ENCODE data around the gene PILRA.

Gene PILRA

GRCh38 chr7:100366411-100367250 lies 6.7 kb upstream of the PILRA start:
- Histone ChIP-seq H3K4me1 (ENCODE audit: control insufficient read depth in 1 of 2, insufficient read depth in 2 of 2, low read length in 2 of 2) (peaks cover 8% of the 10 kb centered on the region in 2 donors), H3K27ac (ENCODE audit: low read depth, low read length) (no peak overlapping the region)

DNA sequence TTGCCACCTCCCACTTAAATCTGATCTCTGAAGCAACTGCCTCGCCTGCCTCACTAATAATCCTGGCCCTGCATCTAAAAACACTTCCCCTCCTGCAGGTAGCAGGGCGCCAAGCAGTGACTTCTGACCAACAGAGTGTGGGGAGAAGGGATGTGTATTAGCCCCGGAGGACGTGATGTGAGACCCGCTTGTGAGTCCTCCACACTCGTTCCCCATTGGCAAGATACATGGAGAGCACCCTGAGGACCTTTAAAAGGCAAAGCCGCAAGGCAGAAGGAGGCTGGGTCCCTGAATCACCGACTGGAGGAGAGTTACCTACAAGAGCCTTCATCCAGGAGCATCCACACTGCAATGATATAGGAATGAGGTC lies 6.1 kb upstream of the PILRA start:
- Histone ChIP-seq H3K27me3 (ENCODE audit: control insufficient read depth in 1 of 2, insufficient read depth in 2 of 2, low read length in 2 of 2) (no peaks in the 10 kb centered on the region), H3K9me3 (ENCODE audit: control insufficient read depth in 1 of 2, low read length in 2 of 2) (no peaks in the 10 kb centered on the region), H3K27ac (ENCODE audit: low read depth, low read length) (no peak overlapping the region), H3K4me1 (ENCODE audit: control insufficient read depth in 1 of 2, insufficient read depth in 2 of 2, low read length in 2 of 2) (peaks cover 8% of the 10 kb centered on the region in 2 donors), H3K36me3 (ENCODE audit: control insufficient read depth in 1 of 2, insufficient read depth in 2 of 2, low read length in 2 of 2) (peaks cover 7 to 16% of the 10 kb centered on the region in 2 donors), H3K4me3 (ENCODE audit: low read depth in 1 of 2, low read length in 2 of 2) (no peak overlapping the region), H3K9ac (ENCODE audit: low read depth in 1 of 2, low read length in 2 of 2) (no peak overlapping the region)

More at GRCh38 chr7:100366411-100367250, 6.7 kb upstream of the PILRA start:
- Histone ChIP-seq H3K27me3 (ENCODE audit: control insufficient read depth in 1 of 2, insufficient read depth in 2 of 2, low read length in 2 of 2) (no peaks in the 10 kb centered on the region), H3K9me3 (ENCODE audit: control insufficient read depth in 1 of 2, low read length in 2 of 2) (no peaks in the 10 kb centered on the region), H3K36me3 (ENCODE audit: control insufficient read depth in 1 of 2, insufficient read depth in 2 of 2, low read length in 2 of 2) (peaks cover 7 to 21% of the 10 kb centered on the region in 2 donors), H3K4me3 (ENCODE audit: low read depth in 1 of 2, low read length in 2 of 2) (no peak overlapping the region), H3K9ac (ENCODE audit: low read depth in 1 of 2, low read length in 2 of 2) (no peak overlapping the region)

GRCh38 chr7:100367676-100368613 lies 5.3 kb upstream of the PILRA start:
- H3K27me3 ChIP-seq (ENCODE audit: control insufficient read depth in 1 of 2, insufficient read depth in 2 of 2, low read length in 2 of 2), result no peaks in the 10 kb centered on the region
- peaks cover 7 to 12% of the 10 kb centered on the region in 2 donors for H3K36me3 ChIP-seq (ENCODE audit: control insufficient read depth in 1 of 2, insufficient read depth in 2 of 2, low read length in 2 of 2)
- no peak overlapping the region for H3K9ac ChIP-seq (ENCODE audit: low read depth in 1 of 2, low read length in 2 of 2)
- no peak overlapping the region for H3K4me3 ChIP-seq (ENCODE audit: low read depth in 1 of 2, low read length in 2 of 2)
- no peaks in the 10 kb centered on the region for H3K9me3 ChIP-seq (ENCODE audit: control insufficient read depth in 1 of 2, low read length in 2 of 2)
- H3K4me1 ChIP-seq (ENCODE audit: control insufficient read depth in 1 of 2, insufficient read depth in 2 of 2, low read length in 2 of 2), result peaks cover 8% of the 10 kb centered on the region in 2 donors
- peak overlapping the region; percentile 15 for H3K27ac ChIP-seq (ENCODE audit: low read depth, low read length)

GRCh38 chr7:100369105-100369504 lies 4.2 kb upstream of the PILRA start:
- Histone ChIP-seq H3K36me3 (ENCODE audit: control insufficient read depth in 1 of 2, insufficient read depth in 2 of 2, low read length in 2 of 2) (peaks cover 7 to 12% of the 10 kb centered on the region in 2 donors), H3K9me3 (ENCODE audit: control insufficient read depth in 1 of 2, low read length in 2 of 2) (no peaks in the 10 kb centered on the region), H3K4me3 (ENCODE audit: low read depth in 1 of 2, low read length in 2 of 2) (no peak overlapping the region), H3K27ac (ENCODE audit: low read depth, low read length) (no peak overlapping the region), H3K9ac (ENCODE audit: low read depth in 1 of 2, low read length in 2 of 2) (no peak overlapping the region), H3K4me1 (ENCODE audit: control insufficient read depth in 1 of 2, insufficient read depth in 2 of 2, low read length in 2 of 2) (peaks cover 8% of the 10 kb centered on the region in 2 donors), H3K27me3 (ENCODE audit: control insufficient read depth in 1 of 2, insufficient read depth in 2 of 2, low read length in 2 of 2) (no peaks in the 10 kb centered on the region)

DNA sequence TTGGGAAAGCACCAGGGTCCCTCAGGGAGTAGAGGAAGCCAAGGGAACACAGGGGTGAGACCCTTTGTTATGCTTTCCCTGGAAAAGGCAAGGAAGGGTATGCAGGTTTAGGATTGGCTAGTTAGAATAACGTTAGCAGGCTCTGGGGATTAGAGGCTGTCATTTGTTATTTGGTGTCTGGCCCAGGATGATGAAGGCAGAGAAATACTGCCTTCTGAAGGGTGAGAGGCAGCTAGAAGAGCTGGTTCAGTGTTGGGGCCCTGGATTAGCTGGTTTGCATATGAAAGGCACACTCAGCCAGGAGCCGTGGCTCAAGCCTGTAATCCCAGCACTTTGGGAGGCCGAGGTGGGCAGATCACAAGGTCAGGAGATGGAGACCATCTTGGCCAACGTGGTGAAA lies 3.0 kb upstream of the PILRA start:
- Histone ChIP-seq H3K9me3 (ENCODE audit: control insufficient read depth in 1 of 2, low read length in 2 of 2) (no peaks in the 10 kb centered on the region), H3K36me3 (ENCODE audit: control insufficient read depth in 1 of 2, insufficient read depth in 2 of 2, low read length in 2 of 2) (peaks cover 7 to 12% of the 10 kb centered on the region in 2 donors), H3K4me1 (ENCODE audit: control insufficient read depth in 1 of 2, insufficient read depth in 2 of 2, low read length in 2 of 2) (peaks cover 8% of the 10 kb centered on the region in 2 donors), H3K27ac (ENCODE audit: low read depth, low read length) (no peak overlapping the region), H3K4me3 (ENCODE audit: low read depth in 1 of 2, low read length in 2 of 2) (no peak overlapping the region), H3K9ac (ENCODE audit: low read depth in 1 of 2, low read length in 2 of 2) (no peak overlapping the region), H3K27me3 (ENCODE audit: control insufficient read depth in 1 of 2, insufficient read depth in 2 of 2, low read length in 2 of 2) (no peaks in the 10 kb centered on the region)

- H3K4me1 ChIP-seq (ENCODE audit: control insufficient read depth in 1 of 2, insufficient read depth in 2 of 2, low read length in 2 of 2), result peaks cover 8% of the 10 kb centered on the region in 2 donors
These were observed 2.5 kb upstream of the PILRA start for GRCh38 chr7:100370746-100371145.

DNA sequence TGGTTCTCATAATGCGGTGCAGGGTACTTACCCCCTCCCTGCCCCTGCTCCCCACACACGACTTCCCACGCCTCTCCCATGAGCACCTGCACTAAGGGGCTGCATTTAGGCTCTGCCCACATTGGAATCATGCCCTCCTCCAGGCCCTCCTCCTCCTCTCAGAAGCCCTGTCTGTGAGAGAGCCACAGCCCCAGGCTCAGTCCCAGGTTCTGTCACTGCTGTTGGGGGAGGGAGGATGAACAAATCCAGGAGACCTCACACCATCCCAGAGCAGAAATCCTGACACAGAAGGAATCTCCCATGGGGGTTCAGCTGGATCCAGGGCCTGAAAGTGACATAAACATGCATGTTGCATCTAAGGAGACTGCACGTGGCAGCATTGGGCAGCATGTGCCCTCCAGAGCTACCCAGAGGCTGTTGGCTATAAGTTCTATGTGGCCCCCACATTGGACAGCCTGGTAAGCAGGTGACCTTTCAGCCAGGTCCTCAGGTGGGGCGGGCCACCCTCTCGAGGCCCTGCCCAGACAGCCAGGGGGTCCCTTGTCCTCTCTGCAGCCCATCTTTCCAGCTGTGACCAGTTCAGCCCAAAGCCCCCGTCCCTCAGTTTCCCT lies 1.6 kb upstream of the PILRA start:
- Histone ChIP-seq H3K4me3 (ENCODE audit: low read depth in 1 of 2, low read length in 2 of 2) (no peak overlapping the region), H3K9ac (ENCODE audit: low read depth in 1 of 2, low read length in 2 of 2) (no peak overlapping the region), H3K4me1 (ENCODE audit: control insufficient read depth in 1 of 2, insufficient read depth in 2 of 2, low read length in 2 of 2) (peaks cover 1% of the 10 kb centered on the region in 2 donors), H3K36me3 (ENCODE audit: control insufficient read depth in 1 of 2, insufficient read depth in 2 of 2, low read length in 2 of 2) (peaks cover 7 to 12% of the 10 kb centered on the region in 2 donors), H3K27me3 (ENCODE audit: control insufficient read depth in 1 of 2, insufficient read depth in 2 of 2, low read length in 2 of 2) (no peaks in the 10 kb centered on the region), H3K27ac (ENCODE audit: low read depth, low read length) (no peak overlapping the region), H3K9me3 (ENCODE audit: control insufficient read depth in 1 of 2, low read length in 2 of 2) (no peaks in the 10 kb centered on the region)

More at GRCh38 chr7:100370746-100371145, 2.5 kb upstream of the PILRA start:
- Histone ChIP-seq H3K36me3 (ENCODE audit: control insufficient read depth in 1 of 2, insufficient read depth in 2 of 2, low read length in 2 of 2) (peaks cover 7 to 12% of the 10 kb centered on the region in 2 donors), H3K27me3 (ENCODE audit: control insufficient read depth in 1 of 2, insufficient read depth in 2 of 2, low read length in 2 of 2) (no peaks in the 10 kb centered on the region), H3K9ac (ENCODE audit: low read depth in 1 of 2, low read length in 2 of 2) (no peak overlapping the region), H3K27ac (ENCODE audit: low read depth, low read length) (no peak overlapping the region), H3K9me3 (ENCODE audit: control insufficient read depth in 1 of 2, low read length in 2 of 2) (no peaks in the 10 kb centered on the region), H3K4me3 (ENCODE audit: low read depth in 1 of 2, low read length in 2 of 2) (no peak overlapping the region)

DNA sequence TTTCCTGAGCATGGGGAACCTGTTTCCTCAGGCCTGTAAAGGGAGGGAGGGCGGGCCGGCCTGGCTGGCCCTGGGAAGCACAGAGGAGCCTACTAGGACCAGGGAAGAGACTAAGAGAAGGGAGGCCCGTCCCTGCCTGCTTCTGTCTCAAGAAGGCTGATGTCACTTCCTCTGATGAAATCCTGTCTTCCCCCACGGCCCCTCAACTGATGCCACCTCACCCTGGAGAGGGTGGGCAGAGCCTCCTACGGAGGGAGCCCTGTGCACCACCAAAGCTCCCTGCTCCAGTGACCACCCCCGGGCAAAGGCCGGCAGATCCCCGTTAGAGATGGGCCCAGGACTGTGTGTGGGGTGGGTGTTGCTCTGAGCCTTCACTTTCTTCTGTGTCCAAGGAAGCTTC lies 1.0 kb upstream of the PILRA start:
- no peaks in the 10 kb centered on the region for H3K4me1 ChIP-seq (ENCODE audit: control insufficient read depth in 1 of 2, insufficient read depth in 2 of 2, low read length in 2 of 2)
- no peaks in the 10 kb centered on the region for H3K27me3 ChIP-seq (ENCODE audit: control insufficient read depth in 1 of 2, insufficient read depth in 2 of 2, low read length in 2 of 2)
- H3K9me3 ChIP-seq (ENCODE audit: control insufficient read depth in 1 of 2, low read length in 2 of 2), result no peaks in the 10 kb centered on the region
- no peak overlapping the region for H3K27ac ChIP-seq (ENCODE audit: low read depth, low read length)
- H3K4me3 ChIP-seq (ENCODE audit: low read depth in 1 of 2, low read length in 2 of 2), result no peak overlapping the region
- H3K9ac ChIP-seq (ENCODE audit: low read depth in 1 of 2, low read length in 2 of 2), result no peak overlapping the region
- H3K36me3 ChIP-seq (ENCODE audit: control insufficient read depth in 1 of 2, insufficient read depth in 2 of 2, low read length in 2 of 2), result peaks cover 5 to 8% of the 10 kb centered on the region in 2 donors

GRCh38 chr7:100372694-100373093 lies 593 bp upstream of the PILRA start:
- H3K27ac ChIP-seq (ENCODE audit: low read depth, low read length), result no peak overlapping the region
- no peak overlapping the region for H3K9ac ChIP-seq (ENCODE audit: low read depth in 1 of 2, low read length in 2 of 2)
- no peaks in the 10 kb centered on the region for H3K4me1 ChIP-seq (ENCODE audit: control insufficient read depth in 1 of 2, insufficient read depth in 2 of 2, low read length in 2 of 2)
- no peak overlapping the region for H3K4me3 ChIP-seq (ENCODE audit: low read depth in 1 of 2, low read length in 2 of 2)
- no peaks in the 10 kb centered on the region for H3K27me3 ChIP-seq (ENCODE audit: control insufficient read depth in 1 of 2, insufficient read depth in 2 of 2, low read length in 2 of 2)
- H3K9me3 ChIP-seq (ENCODE audit: control insufficient read depth in 1 of 2, low read length in 2 of 2), result no peaks in the 10 kb centered on the region
- H3K36me3 ChIP-seq (ENCODE audit: control insufficient read depth in 1 of 2, insufficient read depth in 2 of 2, low read length in 2 of 2), result peaks cover under 1 to 3% of the 10 kb centered on the region in 2 donors

Measured in duodenal mucosa (tissue), 2 donors.